AG08396 (cell line): ENCODE results near the gene LAPTM5.
"Not testable (repeated sequence)": the region's sequence is repeated elsewhere in the genome, so short reads cannot be mapped to it uniquely, and the experiment has no call there.

Experiments used
- DNase-seq: peaks from one replicate; pipeline ENCODE4 v3.0.0; 2012; ENCODE audit warnings: low spot score, mixed read lengths

Gene LAPTM5

DNA sequence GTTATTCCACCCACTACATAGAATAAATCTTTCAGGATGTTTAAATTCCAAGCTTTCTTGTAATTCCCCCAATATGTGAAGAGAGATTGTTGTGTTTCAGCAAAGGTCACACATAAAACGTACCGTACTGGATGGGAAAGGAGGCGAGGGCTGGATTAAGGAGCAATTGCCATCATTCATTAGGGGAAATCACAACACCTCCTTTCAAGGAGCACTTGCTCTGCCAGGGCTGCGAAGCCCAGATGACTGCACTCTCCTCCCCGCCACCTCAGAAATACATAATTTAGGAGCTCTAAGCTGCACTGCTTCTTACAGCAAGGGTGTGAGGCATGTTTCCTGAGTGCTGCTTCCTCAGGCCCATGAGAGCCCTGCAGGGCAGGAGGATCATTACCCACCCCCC is 63.8 kb downstream of the LAPTM5 start:
- no peak for DNase-seq

GRCh38 chr1:30693366-30693765 is 64.2 kb downstream of the LAPTM5 start:
- no peak for DNase-seq

- no peak for DNase-seq
Measured at GRCh38 chr1:30692948-30693301, 64.6 kb downstream of the LAPTM5 start.

DNA sequence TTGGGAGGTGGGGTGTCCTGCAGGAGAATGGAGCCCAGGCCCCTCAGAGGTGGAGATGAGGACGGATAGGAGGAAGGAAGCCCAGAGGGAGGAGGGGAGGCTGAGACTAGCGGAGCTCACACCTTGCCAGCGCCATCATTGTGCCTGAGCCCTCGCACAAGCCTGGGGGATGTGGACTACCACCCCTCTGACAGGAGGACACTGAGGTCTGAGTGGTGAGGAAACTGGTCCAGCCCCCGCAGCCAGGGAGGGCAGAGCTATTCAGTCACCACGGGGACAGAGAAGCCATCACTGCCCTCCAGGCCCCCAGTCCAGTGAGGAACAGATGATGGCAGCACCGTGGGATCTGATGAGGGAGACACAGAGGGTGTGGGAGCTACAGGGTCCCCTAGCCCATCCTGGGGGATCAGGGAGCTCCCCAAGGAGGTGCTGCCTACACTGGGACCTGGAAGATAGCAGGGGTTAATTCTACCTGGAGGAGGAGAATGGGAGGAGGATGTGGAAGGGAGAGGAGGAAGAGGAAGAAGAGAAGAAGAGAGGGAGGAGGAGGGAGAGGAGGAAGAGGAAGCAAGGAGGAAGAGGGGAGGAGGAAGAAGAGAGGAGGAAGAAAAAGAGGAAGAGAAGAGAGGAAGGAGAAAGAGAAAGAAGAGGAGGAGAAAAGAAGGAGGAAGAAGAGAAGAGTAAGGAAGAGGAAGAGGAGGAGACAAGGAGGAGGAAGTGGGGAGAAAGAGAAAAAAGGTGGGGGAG is 65.2 kb downstream of the LAPTM5 start:
- DNase-seq: no peak

DNA sequence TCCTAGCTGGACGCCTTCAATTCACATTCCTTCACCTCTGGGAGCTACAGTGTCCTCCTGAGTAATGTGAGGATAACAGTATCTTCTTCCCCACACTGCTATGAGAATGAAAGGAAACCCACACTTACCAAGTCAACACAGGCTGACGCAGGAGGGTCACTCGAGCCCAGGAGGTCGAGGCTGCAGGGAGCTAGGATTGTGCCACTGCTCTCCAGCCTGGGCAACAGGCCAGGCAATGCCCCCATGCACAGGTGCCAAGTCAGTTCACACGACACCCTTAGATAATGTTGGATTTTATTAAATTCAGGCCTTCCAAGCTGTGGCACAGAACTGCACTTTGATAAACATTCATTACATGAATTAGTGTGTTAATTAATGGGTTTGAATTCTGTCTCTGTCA is 66.1 kb downstream of the LAPTM5 start:
- DNase-seq: no peak

DNA sequence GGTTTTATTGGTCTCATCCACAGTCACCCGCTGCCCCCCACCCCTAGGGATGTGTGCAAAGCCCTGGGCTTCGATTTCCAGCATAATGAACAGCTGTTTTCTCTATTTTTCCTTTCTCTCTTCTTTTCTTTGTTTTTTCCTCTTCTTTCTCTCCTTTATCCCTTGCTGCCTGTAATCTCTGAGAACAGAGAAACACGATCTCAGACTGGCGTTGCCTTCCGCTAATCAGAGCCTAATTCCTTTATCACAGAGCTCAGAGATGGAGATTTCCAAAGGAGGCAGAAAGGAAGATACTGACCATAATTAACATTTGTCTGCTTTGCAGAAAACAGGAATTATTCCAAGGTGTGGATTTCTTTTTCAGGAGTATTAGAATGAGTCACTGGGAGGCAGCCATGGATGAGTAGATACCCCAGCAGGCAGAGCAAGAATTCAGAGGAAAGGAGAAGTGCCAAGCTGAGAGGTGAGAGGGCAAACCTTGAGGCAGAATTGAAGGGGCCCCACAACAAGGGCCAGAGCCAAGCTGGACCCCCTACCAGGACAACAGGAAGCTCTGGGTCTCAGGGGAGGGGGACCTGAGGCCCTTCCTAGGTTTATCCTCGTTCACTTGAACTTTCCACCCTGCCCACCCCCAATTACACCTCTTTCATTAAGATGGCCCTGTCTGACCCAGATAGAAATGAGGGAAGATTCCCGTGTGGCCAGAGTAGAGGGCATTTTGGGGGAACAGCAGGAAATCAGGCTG is 67.5 kb downstream of the LAPTM5 start:
- no peak for DNase-seq

DNA sequence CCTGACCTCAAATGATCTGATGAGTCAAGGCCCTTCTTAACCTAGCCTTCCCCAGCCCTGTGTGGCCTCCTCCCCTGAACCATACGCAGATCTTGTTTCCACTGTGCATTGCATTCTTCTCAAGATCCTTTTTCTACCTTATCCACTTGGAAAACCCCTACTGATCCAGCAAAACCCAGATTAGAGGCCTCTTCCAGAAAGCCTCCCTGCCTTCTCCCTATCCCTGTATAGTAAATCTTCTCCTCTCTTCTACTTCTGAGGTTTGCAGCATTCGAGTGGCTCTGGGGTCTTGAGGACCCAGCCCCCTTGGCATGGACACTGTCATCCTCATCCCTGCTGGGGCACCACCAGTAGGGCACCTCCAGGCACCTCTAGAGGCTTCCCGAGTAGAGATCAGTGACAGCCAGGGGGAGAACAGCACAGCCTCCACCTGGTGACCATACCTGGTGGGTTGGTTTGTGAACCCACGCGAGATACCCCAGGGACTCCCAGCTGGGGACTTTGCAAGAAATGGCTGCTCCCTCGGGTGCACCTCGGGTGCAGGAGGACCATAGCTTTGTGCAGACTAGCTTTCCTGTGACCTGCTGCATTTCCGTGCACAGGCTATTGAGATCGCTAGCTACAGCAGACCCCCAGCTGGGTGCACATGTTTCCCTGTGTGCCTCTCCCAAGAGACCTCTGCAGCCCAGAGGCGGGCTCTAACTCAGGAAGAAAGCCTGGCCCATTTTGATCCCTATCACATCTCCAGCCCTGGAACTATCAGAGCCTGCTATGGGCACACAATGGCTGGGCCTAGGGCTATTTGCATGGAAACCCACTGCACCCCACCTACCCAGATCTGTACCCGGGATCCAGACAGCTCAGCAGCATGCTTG is 68.4 kb downstream of the LAPTM5 start:
- no peak for DNase-seq

DNA sequence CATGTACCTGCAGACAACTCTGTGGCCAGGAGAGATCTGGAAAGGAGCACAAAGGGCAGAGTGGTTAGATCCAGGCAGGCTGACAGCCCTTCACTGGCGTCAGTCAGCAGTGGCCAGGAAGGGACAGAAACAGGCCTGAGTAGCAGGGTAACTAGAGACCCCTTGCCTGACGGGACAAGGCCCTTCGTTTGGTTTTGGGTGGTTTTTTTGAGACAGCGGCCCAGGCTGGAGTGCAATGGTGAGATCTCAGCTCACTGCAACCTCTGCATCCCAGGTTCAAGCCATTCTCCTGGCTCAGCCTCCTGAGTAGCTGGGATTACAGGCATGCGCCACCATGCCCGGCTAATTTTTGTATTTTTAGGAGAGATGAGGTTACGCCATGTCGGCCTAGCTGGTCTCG is 69.1 kb downstream of the LAPTM5 start:
- not testable (repeated sequence) for DNase-seq

DNA sequence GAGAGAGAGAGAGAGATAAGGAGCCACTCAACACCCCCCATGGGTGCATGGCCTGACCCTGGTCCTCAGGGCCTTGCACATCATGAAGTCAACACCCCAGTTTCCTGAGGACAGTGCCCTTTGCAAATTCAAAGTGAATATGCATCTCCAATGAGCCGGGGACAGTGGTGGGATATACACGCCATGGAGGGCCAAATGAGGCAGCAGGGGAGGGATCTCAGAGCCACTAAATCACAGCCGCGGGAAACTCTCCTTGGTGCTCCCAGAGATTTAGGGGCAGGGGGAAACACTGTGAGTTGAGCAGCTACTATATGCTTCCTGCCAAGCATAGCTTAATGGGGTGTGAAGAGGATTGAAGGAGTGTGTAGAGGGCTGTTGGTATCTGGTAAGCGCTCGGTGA is 69.7 kb downstream of the LAPTM5 start:
- no peak for DNase-seq

DNA sequence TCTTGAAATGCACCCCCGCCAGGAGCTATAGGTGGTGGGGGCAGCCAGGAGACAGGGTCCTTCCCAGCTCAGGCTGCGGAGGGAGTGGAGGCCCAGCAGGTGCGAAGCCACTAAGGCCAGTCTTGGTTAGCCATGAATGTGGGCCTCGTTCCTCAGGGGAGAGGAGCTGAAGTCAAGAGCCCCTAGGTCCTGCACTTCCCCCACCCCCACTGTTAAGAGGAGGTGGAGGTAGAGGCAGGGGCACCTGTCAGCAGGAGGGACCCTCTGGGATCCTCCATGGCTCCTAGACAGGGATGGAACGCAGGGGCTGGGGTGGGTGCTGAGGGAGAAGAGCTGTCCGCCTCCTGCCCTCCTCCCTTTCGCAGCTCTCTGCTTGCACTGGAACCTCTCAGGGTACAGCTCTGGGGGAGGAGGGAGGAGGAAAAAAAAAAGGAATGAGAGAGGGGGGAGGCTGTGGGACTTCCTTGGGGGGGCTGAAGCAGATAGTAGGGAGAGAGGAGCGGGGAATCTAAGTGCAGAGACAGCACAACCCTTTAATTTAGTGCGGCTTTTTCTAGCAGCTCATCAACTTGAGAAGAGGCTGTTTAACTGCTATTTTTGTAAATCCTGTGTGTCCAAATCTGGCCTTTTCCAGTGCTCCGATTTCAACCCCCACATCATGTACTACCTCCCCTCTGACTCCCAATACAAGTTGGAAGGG is 71.2 kb downstream of the LAPTM5 start:
- no peak for DNase-seq

GRCh38 chr1:30685796-30686165 is 71.8 kb downstream of the LAPTM5 start:
- DNase-seq: no peak

DNA sequence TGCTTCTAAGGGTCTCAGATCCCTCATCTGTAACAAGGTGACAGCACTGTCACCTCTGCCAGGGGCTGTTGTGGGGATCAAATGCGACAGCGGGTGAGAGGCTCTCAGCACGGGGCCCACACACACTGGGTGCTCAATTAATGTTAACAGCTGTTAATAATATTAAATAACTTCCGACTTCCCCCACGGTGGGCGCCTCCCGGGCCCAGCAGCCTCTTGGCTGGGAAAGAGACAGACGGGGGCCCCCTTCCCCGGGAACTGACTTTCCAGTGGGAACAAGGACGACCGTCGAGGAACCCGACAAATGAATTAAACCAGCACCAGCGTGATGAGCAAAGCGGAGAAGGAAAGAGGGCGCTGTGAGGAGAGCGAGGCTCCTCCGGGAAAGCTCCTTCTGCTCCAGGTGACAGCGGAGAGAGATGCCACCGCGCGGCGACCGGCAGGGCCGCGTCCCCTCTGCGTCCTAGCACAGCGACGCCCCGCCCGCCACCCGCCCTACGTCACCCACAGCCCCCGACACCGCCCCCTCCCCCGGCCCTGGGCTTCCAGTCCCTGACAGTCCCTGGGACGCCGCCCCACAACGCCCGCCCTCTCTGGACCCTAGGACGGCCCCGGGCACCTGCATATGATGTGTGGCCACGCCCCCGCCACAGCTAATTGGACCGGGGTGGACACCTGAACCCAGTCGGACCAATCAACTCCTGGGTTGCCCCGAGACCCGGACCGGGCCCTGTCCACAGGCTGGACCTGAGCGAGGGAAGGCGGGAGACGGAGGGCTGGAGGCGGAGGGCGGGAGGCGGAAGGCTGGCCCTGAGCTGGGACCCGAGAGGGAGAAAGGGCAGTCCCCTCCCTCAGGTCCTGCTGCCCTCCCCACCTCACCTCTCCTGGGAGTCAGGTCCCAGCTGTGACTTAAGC is 72.4 kb downstream of the LAPTM5 start:
- DNase-seq: no peak

DNA sequence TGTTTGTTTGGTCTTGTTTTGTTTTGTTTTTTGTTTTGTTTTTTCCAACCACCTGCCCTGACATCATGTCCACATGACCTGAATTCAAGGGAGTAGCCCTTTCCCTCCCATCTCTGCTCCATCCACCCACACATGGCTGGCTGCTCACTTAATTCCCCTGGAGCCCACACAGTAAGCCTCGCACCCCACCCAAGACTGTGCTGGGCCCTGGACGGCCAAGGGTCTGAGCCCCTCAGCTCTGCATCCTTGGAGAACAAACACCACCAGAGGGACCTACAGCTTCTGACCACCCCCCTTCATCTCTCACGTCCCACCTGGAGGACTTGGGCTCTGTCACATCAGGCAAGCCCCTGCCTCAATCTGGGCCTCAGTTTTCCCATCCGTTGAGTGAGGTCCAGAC is 73.3 kb downstream of the LAPTM5 start:
- no peak for DNase-seq

DNA sequence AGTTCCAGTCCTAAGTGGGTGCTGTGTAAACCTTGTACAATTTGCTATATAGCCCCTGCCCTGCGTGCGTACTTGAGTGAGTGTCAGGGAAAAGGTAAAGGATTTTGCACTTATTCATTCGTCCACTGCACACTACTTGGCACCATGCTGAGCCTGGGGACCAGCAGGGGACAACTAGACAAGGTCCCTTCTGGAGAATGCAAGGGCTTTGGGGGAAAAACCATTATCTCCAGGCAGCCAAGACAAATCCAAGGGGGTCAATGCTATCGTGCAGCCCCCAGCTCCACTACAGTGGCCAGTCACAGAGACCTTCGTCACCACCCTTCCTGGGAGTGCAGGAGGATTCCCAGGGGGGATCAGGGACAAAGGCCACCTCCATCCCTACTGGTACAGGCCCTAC is 73.9 kb downstream of the LAPTM5 start:
- no peak for DNase-seq
